ENCODE measurements around the gene TMEM132D.

- TF ChIP-seq EZH2 (IDR thresholded peaks at IDR 0.05) (no peak), CTCF (IDR thresholded peaks at IDR 0.05) (no peak)
Observed at GRCh38 chr12:129660946-129661345, 242.9 kb downstream of the TMEM132D start.
